Tibial artery (tissue), 4 donors: ENCODE results near the gene GRM5.

Source experiments
- DNase-seq, 2 donors: peaks; one replicate each; pipeline ENCODE4 v3.0.0-alpha.2; 2019
- H3K27ac ChIP-seq, 2 donors: fragments of 200-600 bp; sonication (generic) in 1 of 2; 1 replicate in 1 of 2; 2 replicates in 1 of 2; pipeline ENCODE4 v1.5.1; 2018 to 2019; ENCODE audit warnings: mild to moderate bottlenecking in 1 of 2
- H3K27me3 ChIP-seq, 2 donors: fragments of 200-600 bp; sonication (generic) in 1 of 2; one replicate each; pipeline versions ENCODE4 v1.5.1 to v1.6.0; 2016 to 2019
- H3K36me3 ChIP-seq, 3 donors: fragments of 200-600 bp; sonication (generic) in 2 of 3; one replicate each; pipeline ENCODE4 v1.5.1; 2016 to 2019; ENCODE audit warnings: mild to moderate bottlenecking in 2 of 3
- H3K4me1 ChIP-seq, 4 donors: fragments of 200-600 bp; sonication (generic) in 2 of 4; 1 replicate in 3 of 4; 2 replicates in 1 of 4; pipeline ENCODE4 v1.5.1; 2016 to 2019
- H3K4me3 ChIP-seq, 2 donors: fragments of 200-600 bp; sonication (generic) in 1 of 2; 1 replicate in 1 of 2; 2 replicates in 1 of 2; pipeline ENCODE4 v1.5.1; 2018 to 2019; ENCODE audit warnings: mild to moderate bottlenecking in 2 of 2
- H3K9me3 ChIP-seq, 3 donors: fragments of 200-600 bp; sonication (generic) in 1 of 3; one replicate each; pipeline ENCODE4 v1.5.1; 2016 to 2019
- intact Hi-C: fragments of 100-400 bp; cut with DNase I; formaldehyde crosslinking; loops from one replicate; pipeline ENCODE4 v1.15.0; 2023; ENCODE audit warnings: low total_unique reads
- TF ChIP-seq, protein P1 (sequence below), 2 experiments: fragments of 200-600 bp in 1 of 2; fragments of 450-650 bp in 1 of 2; IDR thresholded peaks; one replicate each; pipeline ENCODE4 v1.5.1; 2017 to 2019; ENCODE audit warnings: antibody characterized with exemption in 2 of 2, mild to moderate bottlenecking in 1 of 2, moderate library complexity in 1 of 2

GRM5 gene

DNA sequence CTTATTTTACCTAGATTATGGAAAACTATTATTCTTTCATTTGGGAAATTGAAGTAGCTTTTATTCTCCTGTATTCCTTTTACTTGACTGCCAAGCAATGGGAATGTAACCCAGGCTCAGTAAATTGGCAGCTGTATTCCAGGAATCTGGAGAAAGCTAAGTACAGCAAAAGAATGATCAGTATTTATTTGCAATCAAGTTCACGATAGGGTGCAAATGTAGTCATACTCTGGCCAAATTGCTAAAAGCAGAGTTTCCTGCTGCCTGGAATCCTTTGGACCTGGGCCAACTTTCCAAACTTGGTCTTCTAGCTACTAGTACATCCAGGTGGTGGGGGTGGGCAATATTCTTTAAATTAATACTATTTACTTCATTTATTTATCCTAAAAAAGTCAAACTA lies 442.3 kb downstream of the GRM5 start:
- H3K9me3 ChIP-seq: no peaks in the 10 kb centered on the region
- H3K4me3 ChIP-seq: no peak overlapping the region
- TF ChIP-seq, protein P1, sequence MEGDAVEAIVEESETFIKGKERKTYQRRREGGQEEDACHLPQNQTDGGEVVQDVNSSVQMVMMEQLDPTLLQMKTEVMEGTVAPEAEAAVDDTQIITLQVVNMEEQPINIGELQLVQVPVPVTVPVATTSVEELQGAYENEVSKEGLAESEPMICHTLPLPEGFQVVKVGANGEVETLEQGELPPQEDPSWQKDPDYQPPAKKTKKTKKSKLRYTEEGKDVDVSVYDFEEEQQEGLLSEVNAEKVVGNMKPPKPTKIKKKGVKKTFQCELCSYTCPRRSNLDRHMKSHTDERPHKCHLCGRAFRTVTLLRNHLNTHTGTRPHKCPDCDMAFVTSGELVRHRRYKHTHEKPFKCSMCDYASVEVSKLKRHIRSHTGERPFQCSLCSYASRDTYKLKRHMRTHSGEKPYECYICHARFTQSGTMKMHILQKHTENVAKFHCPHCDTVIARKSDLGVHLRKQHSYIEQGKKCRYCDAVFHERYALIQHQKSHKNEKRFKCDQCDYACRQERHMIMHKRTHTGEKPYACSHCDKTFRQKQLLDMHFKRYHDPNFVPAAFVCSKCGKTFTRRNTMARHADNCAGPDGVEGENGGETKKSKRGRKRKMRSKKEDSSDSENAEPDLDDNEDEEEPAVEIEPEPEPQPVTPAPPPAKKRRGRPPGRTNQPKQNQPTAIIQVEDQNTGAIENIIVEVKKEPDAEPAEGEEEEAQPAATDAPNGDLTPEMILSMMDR (IDR thresholded peaks at IDR 0.05): no peak
- intact Hi-C loops: no loop called here
- H3K27me3 ChIP-seq: no peaks in the 10 kb centered on the region
- H3K27ac ChIP-seq: no peak overlapping the region
- DNase-seq: no peak
- H3K4me1 ChIP-seq: no peaks in the 10 kb centered on the region
- H3K36me3 ChIP-seq: no peaks in the 10 kb centered on the region

DNA sequence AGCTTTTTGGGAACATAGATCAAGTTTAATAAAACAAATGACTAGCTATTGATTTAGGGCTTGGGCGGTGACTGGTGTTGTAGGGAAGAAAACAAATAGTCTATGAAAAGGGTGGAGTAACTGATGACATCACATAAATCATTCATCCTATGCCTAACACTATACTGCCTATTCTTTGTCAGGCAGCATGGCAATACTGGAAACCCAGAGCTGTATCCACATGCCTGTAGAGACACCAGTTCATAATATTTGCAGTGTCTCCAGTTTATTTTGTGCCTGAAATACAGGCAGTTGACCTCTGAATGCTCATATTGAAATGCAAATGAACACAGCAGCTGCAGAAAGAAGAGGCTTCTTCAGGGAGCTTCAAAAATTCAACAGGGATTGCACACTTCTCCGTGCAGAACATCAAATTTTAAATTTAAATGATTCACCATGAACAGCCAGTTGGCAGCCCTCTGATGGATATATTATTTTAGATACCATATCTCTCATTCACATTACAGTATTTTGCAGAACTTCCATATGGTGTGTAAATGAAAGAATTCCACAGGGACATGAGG lies 445.1 kb downstream of the GRM5 start:
- H3K27me3 ChIP-seq: no peaks in the 10 kb centered on the region
- TF ChIP-seq, protein P1 (IDR thresholded peaks at IDR 0.05): no peak
- H3K4me3 ChIP-seq: no peak overlapping the region
- no peak overlapping the region for H3K27ac ChIP-seq
- no peaks in the 10 kb centered on the region for H3K9me3 ChIP-seq
- intact Hi-C loops: no loop called here
- H3K36me3 ChIP-seq: no peaks in the 10 kb centered on the region
- no peak for DNase-seq
- no peaks in the 10 kb centered on the region for H3K4me1 ChIP-seq

DNA sequence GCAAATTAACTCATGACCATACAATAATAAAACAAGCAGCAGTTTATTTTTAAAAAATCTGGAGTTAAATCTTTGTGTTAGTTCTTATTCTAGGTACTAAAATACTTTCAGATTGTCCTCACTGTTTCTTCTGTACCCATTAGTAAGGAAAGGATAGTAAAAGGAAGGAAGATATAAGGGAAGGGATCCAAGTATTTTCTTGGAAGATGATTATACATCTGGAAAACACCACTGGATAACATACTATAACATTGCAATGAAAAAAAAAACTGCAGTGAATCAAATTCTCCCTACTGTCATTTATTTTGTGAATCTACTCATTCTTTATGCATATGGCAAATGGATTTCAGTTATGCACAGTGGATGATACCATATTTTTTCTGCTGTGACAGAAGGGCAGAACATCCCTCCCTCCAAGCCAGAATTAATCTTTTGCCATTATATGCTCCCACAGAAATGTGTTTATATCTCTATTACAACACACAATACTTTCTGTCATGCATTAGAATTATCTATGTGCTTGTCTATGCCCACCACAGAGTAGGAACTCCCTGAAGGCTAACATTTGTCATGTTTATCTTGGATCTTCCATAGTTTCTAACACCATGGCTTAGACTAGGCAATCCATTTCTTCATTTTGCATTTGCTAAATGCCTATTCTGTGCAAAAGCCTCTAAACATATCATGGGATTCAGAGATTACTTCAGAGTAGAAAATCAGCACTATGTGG lies 446.0 kb downstream of the GRM5 start:
- intact Hi-C loops: no loop called here
- DNase-seq: no peak
- Histone ChIP-seq H3K27me3 (no peaks in the 10 kb centered on the region), H3K27ac (no peak overlapping the region), H3K36me3 (no peaks in the 10 kb centered on the region), H3K9me3 (no peaks in the 10 kb centered on the region), H3K4me3 (no peak overlapping the region), H3K4me1 (no peaks in the 10 kb centered on the region)
- TF ChIP-seq, protein P1 (IDR thresholded peaks at IDR 0.05): no peak

DNA sequence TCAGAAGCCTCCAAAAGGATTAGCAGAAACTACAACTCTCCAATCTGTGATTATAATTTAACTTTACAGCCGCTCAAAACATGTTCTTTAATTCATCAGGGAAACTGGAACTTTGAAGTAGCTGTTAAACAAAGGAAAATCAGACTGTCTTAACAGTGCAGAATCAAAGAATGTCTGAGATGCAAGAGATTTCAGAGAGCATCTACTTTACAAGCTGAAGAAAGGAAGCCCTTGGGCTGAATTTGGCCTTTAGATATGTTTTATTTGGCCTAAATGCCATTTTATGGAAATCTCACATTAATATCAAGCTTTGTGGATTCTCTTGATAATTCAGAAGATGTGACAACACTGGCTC lies 446.7 kb downstream of the GRM5 start:
- Histone ChIP-seq H3K27ac (no peak overlapping the region), H3K27me3 (no peaks in the 10 kb centered on the region), H3K9me3 (no peaks in the 10 kb centered on the region), H3K4me3 (no peak overlapping the region), H3K36me3 (no peaks in the 10 kb centered on the region), H3K4me1 (no peaks in the 10 kb centered on the region)
- DNase-seq: no peak
- TF ChIP-seq, protein P1 (IDR thresholded peaks at IDR 0.05): no peak
- intact Hi-C loops: no loop called here

- Histone ChIP-seq H3K27me3 (no peaks in the 10 kb centered on the region), H3K27ac (no peak overlapping the region), H3K36me3 (no peaks in the 10 kb centered on the region), H3K9me3 (no peaks in the 10 kb centered on the region), H3K4me1 (no peaks in the 10 kb centered on the region), H3K4me3 (no peak overlapping the region)
- TF ChIP-seq, protein P1 (IDR thresholded peaks at IDR 0.05): no peak
- intact Hi-C loops: no loop called here
- no peak for DNase-seq
These were observed 447.3 kb downstream of the GRM5 start for GRCh38 chr11:88618327-88619070.
